Right atrium auricular region (tissue), 2 donors: Measurements from ENCODE around the gene GADL1. TPM values are rescaled to one million over a fixed set of nuclear protein-coding genes. Genes with fewer than 3 reads are reported as not detected.

Experiments
- DNase-seq: peaks from one replicate; pipeline ENCODE4 v3.0.0-alpha.2; 2019; ENCODE audit warnings: low spot score
- H3K27ac ChIP-seq, 2 donors: fragments of 200-600 bp; sonication (generic); 1 replicate in 1 of 2; 2 replicates in 1 of 2; pipeline ENCODE4 v1.5.1; 2016 to 2019
- H3K27me3 ChIP-seq, 2 donors: fragments of 200-600 bp; sonication (generic); one replicate each; pipeline versions ENCODE4 v1.5.1 to v1.6.0; 2017 to 2019
- H3K36me3 ChIP-seq: fragments of 200-600 bp; sonication (generic); one replicate; pipeline ENCODE4 v1.5.1; 2016
- H3K4me1 ChIP-seq, 2 donors: fragments of 200-600 bp; sonication (generic); one replicate each; pipeline versions ENCODE4 v1.5.1 to v1.6.0; 2017 to 2019
- H3K4me3 ChIP-seq, 2 donors: fragments of 200-600 bp; sonication (generic); 1 replicate in 1 of 2; 2 replicates in 1 of 2; pipeline ENCODE4 v1.5.1; 2017 to 2019; ENCODE audit warnings: mild to moderate bottlenecking in 1 of 2, moderate library complexity in 1 of 2
- H3K9me3 ChIP-seq, 2 donors: fragments of 200-600 bp; sonication (generic); one replicate each; pipeline ENCODE4 v1.5.1; 2019
- CTCF ChIP-seq, 2 donors: fragments of 200-600 bp; sonication (generic); IDR thresholded peaks; one replicate each; pipeline ENCODE4 v1.5.1; 2019; ENCODE audit warnings: antibody characterized with exemption in 2 of 2
- total RNA-seq, 2 donors: library from RNA; depleted of rRNA; stranded (reverse); fragments of >200 nt; gene quantifications; one replicate each; pipeline ENCODE4 v1.1.0, GENCODE V29; 2016

GADL1 gene
- total RNA-seq, 2 donors from 2014 or later: not detected

GRCh38 chr3:30682434-30683155 lies 211.9 kb downstream of the GADL1 start:
- no peak for TF ChIP-seq CTCF (IDR thresholded peaks at IDR 0.05)
- H3K27ac ChIP-seq: peak overlapping the region; percentile 32 to 78
- H3K4me1 ChIP-seq: peaks cover 0 to 87% of the 10 kb centered on the region in 2 donors
- DNase-seq: no peak
- no peaks in the 10 kb centered on the region for H3K27me3 ChIP-seq
- H3K36me3 ChIP-seq: peaks cover 35% of the 10 kb centered on the region
- no peak overlapping the region for H3K4me3 ChIP-seq
- no peaks in the 10 kb centered on the region for H3K9me3 ChIP-seq

- TF ChIP-seq CTCF (IDR thresholded peaks at IDR 0.05): no peak
- DNase-seq: no peak
- Histone ChIP-seq H3K4me3 (no peak overlapping the region), H3K4me1 (peaks cover 0 to 88% of the 10 kb centered on the region in 2 donors), H3K27ac (peak overlapping the region; percentile 67 to 78), H3K36me3 (peaks cover 39% of the 10 kb centered on the region), H3K27me3 (no peaks in the 10 kb centered on the region), H3K9me3 (no peaks in the 10 kb centered on the region)
Observed at GRCh38 chr3:30681649-30682211, 212.7 kb downstream of the GADL1 start.

GRCh38 chr3:30680789-30681648 lies 213.4 kb downstream of the GADL1 start:
- Histone ChIP-seq H3K27ac (peak overlapping the region; percentile 67 to 78), H3K36me3 (peaks cover 44% of the 10 kb centered on the region), H3K4me1 (peaks cover 0 to 87% of the 10 kb centered on the region in 2 donors), H3K9me3 (no peaks in the 10 kb centered on the region), H3K4me3 (no peak overlapping the region), H3K27me3 (no peaks in the 10 kb centered on the region)
- TF ChIP-seq CTCF (IDR thresholded peaks at IDR 0.05): no peak
- no peak for DNase-seq

- TF ChIP-seq CTCF (IDR thresholded peaks at IDR 0.05): no peak
- H3K9me3 ChIP-seq: no peaks in the 10 kb centered on the region
- H3K27me3 ChIP-seq: no peaks in the 10 kb centered on the region
- H3K4me1 ChIP-seq: peaks cover 0 to 74% of the 10 kb centered on the region in 2 donors
- H3K27ac ChIP-seq: peak overlapping the region in 1 of 2 donors; percentile 26
- DNase-seq: no peak
- no peak overlapping the region for H3K4me3 ChIP-seq
- H3K36me3 ChIP-seq: peaks cover 55% of the 10 kb centered on the region
Observed at GRCh38 chr3:30679045-30679444, 215.4 kb downstream of the GADL1 start.

GRCh38 chr3:30677347-30677685 lies 217.1 kb downstream of the GADL1 start:
- TF ChIP-seq CTCF (IDR thresholded peaks at IDR 0.05): no peak
- Histone ChIP-seq H3K27me3 (no peaks in the 10 kb centered on the region), H3K27ac (no peak overlapping the region), H3K36me3 (peaks cover 71% of the 10 kb centered on the region), H3K9me3 (no peaks in the 10 kb centered on the region), H3K4me1 (peaks cover 0 to 74% of the 10 kb centered on the region in 2 donors), H3K4me3 (no peak overlapping the region)
- DNase-seq: no peak
